Activated naive CD4-positive, alpha-beta T cell treated with anti-CD3 and anti-CD28 coated beads, Interleukin-2, amount 50 U/mL, for 72 hours (primary cell): ENCODE measurements around the gene FCHSD2. TPM values are rescaled to one million over a fixed set of nuclear protein-coding genes. Genes with fewer than 3 reads are reported as not detected.
"Not testable (repeated sequence)": the region's sequence is repeated elsewhere in the genome, so short reads cannot be mapped to it uniquely, and the experiment has no call there.

Experiments
- ATAC-seq, 2 donors: fragments of 150-1000 bp; cut with Tn5 transposase; 2 replicates each; pipeline ENCODE4 v1.10.0; 2021; ENCODE audit warnings: mild to moderate bottlenecking in 2 of 2, moderate library complexity in 2 of 2
- DNase-seq, 2 donors: peaks; one replicate each; pipeline ENCODE4 v3.0.0; 2021 to 2022; ENCODE audit warnings: low spot score in 2 of 2
- H3K27ac Mint-ChIP-seq, 2 donors: one replicate each; pipeline ENCODE4 v1.8.0; 2022; ENCODE audit warnings: mild to moderate bottlenecking in 2 of 2, mixed read lengths in 2 of 2
- H3K36me3 Mint-ChIP-seq, 2 donors: one replicate each; pipeline ENCODE4 v1.8.0; 2022; ENCODE audit warnings: mixed read lengths in 2 of 2
- H3K9me3 Mint-ChIP-seq, 2 donors: one replicate each; pipeline ENCODE4 v1.8.0; 2022; ENCODE audit warnings: mixed read lengths in 2 of 2
- total RNA-seq, 2 donors: library from RNA; stranded (reverse); gene quantifications; one replicate each; pipeline ENCODE4 v1.2.3, GENCODE V29; 2022

Gene FCHSD2
- total RNA-seq, 2 donors from 2014 or later = 10.3 to 32.4 TPM

GRCh38 chr11:73061857-73062424 lies 80.2 kb downstream of the FCHSD2 start:
- not testable (repeated sequence) for H3K27ac Mint-ChIP-seq, ATAC-seq, H3K9me3 Mint-ChIP-seq, DNase-seq
- H3K36me3 Mint-ChIP-seq = peaks cover 0 to 14% of the 10 kb centered on the region in 2 donors

GRCh38 chr11:73061434-73061833 lies 80.7 kb downstream of the FCHSD2 start:
- H3K9me3 Mint-ChIP-seq = not testable (repeated sequence)

GRCh38 chr11:73059915-73060314 lies 82.2 kb downstream of the FCHSD2 start:
- ATAC-seq (peak; percentile 52 to 53), DNase-seq (no peak)
- H3K27ac Mint-ChIP-seq = no peak overlapping the region
- peaks cover 0 to 11% of the 10 kb centered on the region in 2 donors for H3K36me3 Mint-ChIP-seq
- peaks cover 0 to 8% of the 10 kb centered on the region in 2 donors for H3K9me3 Mint-ChIP-seq

More at GRCh38 chr11:73061434-73061833, 80.7 kb downstream of the FCHSD2 start:
- not testable (repeated sequence) for ATAC-seq, H3K27ac Mint-ChIP-seq, DNase-seq
- peaks cover 0 to 11% of the 10 kb centered on the region in 2 donors for H3K36me3 Mint-ChIP-seq

- peaks cover 0 to 3% of the 10 kb centered on the region in 2 donors for H3K9me3 Mint-ChIP-seq
- H3K27ac Mint-ChIP-seq = no peak overlapping the region
- H3K36me3 Mint-ChIP-seq = peaks cover 0 to 4% of the 10 kb centered on the region in 2 donors
- no peak for ATAC-seq
- no peak for DNase-seq
Observed at GRCh38 chr11:73058989-73059674, 83.0 kb downstream of the FCHSD2 start.

GRCh38 chr11:73055655-73056354 lies 86.3 kb downstream of the FCHSD2 start:
- Mint-ChIP-seq H3K36me3 (no peaks in the 10 kb centered on the region), H3K27ac (no peak overlapping the region), H3K9me3 (no peaks in the 10 kb centered on the region)
- ATAC-seq = no peak
- DNase-seq = no peak

GRCh38 chr11:73055002-73055401 lies 87.1 kb downstream of the FCHSD2 start:
- DNase-seq (no peak), ATAC-seq (no peak)
- no peaks in the 10 kb centered on the region for H3K9me3 Mint-ChIP-seq
- H3K36me3 Mint-ChIP-seq = no peaks in the 10 kb centered on the region
- no peak overlapping the region for H3K27ac Mint-ChIP-seq

- Mint-ChIP-seq H3K36me3 (no peaks in the 10 kb centered on the region), H3K27ac (no peak overlapping the region), H3K9me3 (no peaks in the 10 kb centered on the region)
- DNase-seq = no peak
- ATAC-seq = no peak
Observed at GRCh38 chr11:73053964-73054363, 88.2 kb downstream of the FCHSD2 start.

GRCh38 chr11:73048446-73048845 lies 93.7 kb downstream of the FCHSD2 start:
- peak overlapping the region in 1 of 2 donors; percentile 29 for H3K27ac Mint-ChIP-seq
- no peaks in the 10 kb centered on the region for H3K9me3 Mint-ChIP-seq
- DNase-seq = no peak
- no peaks in the 10 kb centered on the region for H3K36me3 Mint-ChIP-seq
- no peak for ATAC-seq

GRCh38 chr11:73047773-73048371 lies 94.2 kb downstream of the FCHSD2 start:
- DNase-seq (no peak), ATAC-seq (no peak)
- Mint-ChIP-seq H3K27ac (peak overlapping the region; percentile 7 to 29), H3K9me3 (no peaks in the 10 kb centered on the region), H3K36me3 (no peaks in the 10 kb centered on the region)

- H3K9me3 Mint-ChIP-seq = no peaks in the 10 kb centered on the region
- H3K27ac Mint-ChIP-seq = no peak overlapping the region
- DNase-seq (no peak), ATAC-seq (no peak)
- H3K36me3 Mint-ChIP-seq = no peaks in the 10 kb centered on the region
Observed at GRCh38 chr11:73040046-73040445, 102.1 kb downstream of the FCHSD2 start.

- no peaks in the 10 kb centered on the region for H3K36me3 Mint-ChIP-seq
- peak overlapping the region; percentile 74 to 96 for H3K27ac Mint-ChIP-seq
- ATAC-seq (peak; percentile 79 to 80), DNase-seq (peak in 1 of 2 donors; percentile 7)
- H3K9me3 Mint-ChIP-seq = peaks cover 0 to 4% of the 10 kb centered on the region in 2 donors
Observed at GRCh38 chr11:73034777-73035176, 107.3 kb downstream of the FCHSD2 start.

- H3K9me3 Mint-ChIP-seq = peaks cover 0 to 8% of the 10 kb centered on the region in 2 donors
- ATAC-seq (peak; percentile 87 to 96), DNase-seq (peak in 1 of 2 donors; percentile 6)
Observed at GRCh38 chr11:73034331-73034730, 107.8 kb downstream of the FCHSD2 start.

GRCh38 chr11:73030130-73030529 lies 112.0 kb downstream of the FCHSD2 start:
- ATAC-seq = no peak
- no peak for DNase-seq
- Mint-ChIP-seq H3K9me3 (peaks cover 12 to 29% of the 10 kb centered on the region in 2 donors), H3K27ac (no peak overlapping the region), H3K36me3 (peaks cover 23 to 34% of the 10 kb centered on the region in 2 donors)

More at GRCh38 chr11:73034331-73034730, 107.8 kb downstream of the FCHSD2 start:
- H3K36me3 Mint-ChIP-seq = peaks cover 0 to 4% of the 10 kb centered on the region in 2 donors
- H3K27ac Mint-ChIP-seq = peak overlapping the region; percentile 74 to 96

- Mint-ChIP-seq H3K36me3 (peaks cover 30 to 41% of the 10 kb centered on the region in 2 donors), H3K27ac (no peak overlapping the region), H3K9me3 (peaks cover 19 to 36% of the 10 kb centered on the region in 2 donors)
- DNase-seq (no peak), ATAC-seq (no peak)
Observed at GRCh38 chr11:73029403-73029802, 112.7 kb downstream of the FCHSD2 start.

- peaks cover 38 to 49% of the 10 kb centered on the region in 2 donors for H3K36me3 Mint-ChIP-seq
- ATAC-seq = no peak
- no peak for DNase-seq
- no peak overlapping the region for H3K27ac Mint-ChIP-seq
- H3K9me3 Mint-ChIP-seq = peaks cover 26 to 44% of the 10 kb centered on the region in 2 donors
Observed at GRCh38 chr11:73028611-73029010, 113.5 kb downstream of the FCHSD2 start.

- H3K27ac Mint-ChIP-seq, ATAC-seq, DNase-seq: not testable (repeated sequence)
- Mint-ChIP-seq H3K36me3 (peaks cover 42 to 56% of the 10 kb centered on the region in 2 donors), H3K9me3 (peaks cover 26 to 45% of the 10 kb centered on the region in 2 donors)
Observed at GRCh38 chr11:73027840-73028239, 114.3 kb downstream of the FCHSD2 start.

GRCh38 chr11:73024639-73025038 lies 117.5 kb downstream of the FCHSD2 start:
- H3K36me3 Mint-ChIP-seq = peaks cover 51 to 64% of the 10 kb centered on the region in 2 donors
- no peak for ATAC-seq
- no peak for DNase-seq
- H3K27ac Mint-ChIP-seq = no peak overlapping the region
- peaks cover 26 to 48% of the 10 kb centered on the region in 2 donors for H3K9me3 Mint-ChIP-seq
